Upper lobe of right lung (tissue), 1 donor: ENCODE measurements around the gene TOMM7. TPM values are rescaled to one million over a fixed set of nuclear protein-coding genes. Genes with fewer than 3 reads are reported as not detected.
A peak's percentile ranks its signal among the peaks of the same experiment; 100 is the strongest.

Experiments
- ATAC-seq: fragments of 200-7000 bp; cut with Tn5 transposase; one replicate; pipeline ENCODE4 v1.9.1; 2020; ENCODE audit warnings: mild to moderate bottlenecking, moderate library complexity
- DNase-seq: peaks from one replicate; pipeline ENCODE4 v3.0.0-alpha.2; 2020
- H3K27ac ChIP-seq: fragments of 200-600 bp; one replicate; pipeline ENCODE4 v1.8.0; 2022
- H3K27me3 ChIP-seq: fragments of 200-600 bp; one replicate; pipeline ENCODE4 v1.8.0; 2022; ENCODE audit warnings: mild to moderate bottlenecking
- H3K36me3 ChIP-seq: fragments of 200-600 bp; one replicate; pipeline ENCODE4 v1.8.0; 2022
- H3K4me1 ChIP-seq: fragments of 200-600 bp; one replicate; pipeline ENCODE4 v1.8.0; 2022
- H3K4me3 ChIP-seq: fragments of 200-600 bp; one replicate; pipeline ENCODE4 v1.8.0; 2022; ENCODE audit warnings: mild to moderate bottlenecking
- H3K9me3 ChIP-seq: fragments of 200-600 bp; one replicate; pipeline ENCODE4 v1.8.0; 2022
- CTCF ChIP-seq: fragments of 200-600 bp; IDR thresholded peaks from one replicate; pipeline ENCODE4 v1.8.0; 2022; ENCODE audit warnings: antibody characterized with exemption
- intact Hi-C: fragments of 100-400 bp; cut with DNase I; formaldehyde crosslinking; loops from one replicate; pipeline ENCODE4 v1.11.0; 2022
- total RNA-seq: library from RNA; stranded (reverse); fragmentation: NEBNext Ultra II Directional; extraction: Animal tissue kit (Norgen Biotek cat#: 25700); gene quantifications from one replicate; pipeline ENCODE4 v1.2.1, GENCODE V29; 2021
- donor health status: DM: no; HTN: yes; CAD: no; lungs with severe emphysema.

TOMM7 gene
- total RNA-seq, 1 donor from 2014 or later, result 361 TPM

DNA sequence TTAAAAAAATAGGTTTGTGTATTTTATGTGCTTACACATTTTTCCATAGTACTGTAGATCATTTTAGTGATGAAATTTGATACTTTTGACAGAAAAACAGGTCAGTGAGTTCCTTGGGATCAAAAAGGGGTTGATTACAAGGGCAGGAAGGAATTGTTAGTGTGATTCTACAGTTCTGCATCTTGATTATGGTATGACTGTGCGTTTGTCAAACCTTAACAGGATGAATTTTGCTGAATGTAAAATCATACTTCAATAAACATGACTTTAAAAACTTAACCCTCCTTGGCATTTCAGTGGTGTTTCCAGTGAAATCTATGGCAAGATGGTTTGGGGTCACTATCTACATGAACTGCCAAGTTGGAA, 35.6 kb upstream of the TOMM7 start:
- Histone ChIP-seq H3K9me3 (no peaks in the 10 kb centered on the region), H3K27me3 (no peaks in the 10 kb centered on the region), H3K36me3 (peaks cover 13% of the 10 kb centered on the region), H3K27ac (no peak overlapping the region), H3K4me3 (no peak overlapping the region), H3K4me1 (peaks cover 32% of the 10 kb centered on the region)
- no peak for TF ChIP-seq CTCF
- DNase-seq (no peak), ATAC-seq (no peak)
- intact Hi-C loops, result no loop called here

DNA sequence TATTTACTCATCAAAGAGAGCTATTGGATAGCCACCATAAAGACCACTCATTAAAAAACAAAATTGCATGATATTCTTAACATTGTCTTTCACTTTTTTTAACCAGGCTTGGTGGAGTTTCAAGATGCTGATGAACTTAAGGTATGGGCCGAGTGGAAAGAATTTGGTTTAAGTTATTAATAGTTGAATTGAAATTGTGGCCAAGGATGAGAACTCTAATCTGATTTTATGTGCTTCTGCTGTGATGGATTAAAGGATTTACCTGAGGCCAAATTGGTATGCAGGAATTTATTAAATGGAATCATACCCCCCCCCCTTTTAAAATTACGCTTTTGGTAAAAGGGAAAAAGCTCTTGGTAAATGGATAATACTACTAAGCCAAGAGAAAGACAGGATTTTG, 33.8 kb upstream of the TOMM7 start:
- Histone ChIP-seq H3K4me3 (no peak overlapping the region), H3K27ac (no peak overlapping the region), H3K9me3 (no peaks in the 10 kb centered on the region), H3K36me3 (peaks cover 13% of the 10 kb centered on the region), H3K4me1 (peaks cover 32% of the 10 kb centered on the region), H3K27me3 (no peaks in the 10 kb centered on the region)
- ATAC-seq (no peak), DNase-seq (no peak)
- no peak for TF ChIP-seq CTCF
- intact Hi-C loops, result no loop called here

DNA sequence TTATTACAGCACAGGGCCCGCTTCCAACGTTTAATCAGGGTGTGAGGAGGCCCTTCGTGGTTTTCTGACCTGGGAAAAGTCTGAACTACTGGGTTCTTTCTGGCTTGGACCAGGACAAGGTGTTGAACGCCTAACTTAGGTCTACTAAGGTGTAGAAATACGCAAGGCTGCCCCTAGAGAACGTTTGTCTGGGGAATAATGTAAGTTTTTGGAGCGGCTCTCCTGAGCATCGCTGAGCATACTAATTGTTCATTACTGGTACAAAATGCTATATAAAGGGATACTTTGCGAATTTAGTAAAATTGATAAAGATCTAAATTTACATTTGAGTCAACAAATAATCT, 32.4 kb upstream of the TOMM7 start:
- peaks cover 13% of the 10 kb centered on the region for H3K36me3 ChIP-seq
- no peaks in the 10 kb centered on the region for H3K27me3 ChIP-seq
- TF ChIP-seq CTCF, result no peak
- peaks cover 32% of the 10 kb centered on the region for H3K4me1 ChIP-seq
- peak overlapping the region; percentile 93 for H3K27ac ChIP-seq
- H3K4me3 ChIP-seq, result peak overlapping the region; percentile 92
- DNase-seq (no peak), ATAC-seq (no peak)
- no peaks in the 10 kb centered on the region for H3K9me3 ChIP-seq
- intact Hi-C loops, result no loop called here

DNA sequence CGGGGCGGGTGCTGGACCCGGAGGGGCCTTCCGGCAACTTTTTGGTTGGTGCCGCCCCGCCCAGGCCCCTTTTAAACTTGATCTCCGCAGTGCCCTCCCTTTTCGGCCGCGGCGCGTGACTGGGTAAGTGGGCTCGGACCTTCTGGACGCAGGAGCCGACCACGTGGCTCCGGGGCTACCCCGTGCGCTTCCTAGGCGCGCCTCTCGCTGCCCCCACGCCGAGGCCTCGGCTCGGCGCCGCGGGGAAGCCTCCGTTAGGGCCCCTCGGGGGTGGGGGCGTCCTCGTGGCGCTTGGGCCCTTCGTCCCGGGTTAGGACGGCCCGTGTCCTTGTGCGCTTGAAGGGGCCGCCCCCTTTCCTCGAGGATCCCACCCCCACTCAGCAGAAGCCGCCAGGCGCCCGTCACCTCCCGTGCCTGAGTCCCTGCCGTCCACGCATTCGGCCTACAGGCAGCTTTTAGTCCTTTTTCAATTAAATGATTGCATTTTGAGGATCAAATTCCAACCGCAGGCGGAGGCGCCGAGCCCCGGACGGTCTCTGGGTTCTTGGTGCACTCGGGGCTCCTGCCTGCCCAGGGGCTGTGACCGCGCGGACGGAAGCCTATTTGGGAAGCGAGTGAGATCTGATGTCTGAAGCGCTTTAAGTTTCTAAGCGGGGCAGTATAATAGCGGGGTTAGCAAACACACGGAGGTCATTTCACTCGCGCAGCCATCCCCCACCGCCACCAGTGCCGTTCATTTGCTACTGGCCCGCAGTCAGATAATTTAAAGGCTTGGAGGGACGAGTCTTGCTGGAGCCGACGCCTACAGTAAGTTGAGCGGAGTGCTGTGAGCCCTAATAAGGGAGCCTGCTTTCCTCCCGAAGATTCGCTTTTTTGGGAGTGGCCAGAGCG, 31.8 kb upstream of the TOMM7 start:
- Histone ChIP-seq H3K27me3 (no peaks in the 10 kb centered on the region), H3K9me3 (no peaks in the 10 kb centered on the region), H3K27ac (peak overlapping the region; percentile 93), H3K36me3 (peaks cover 13% of the 10 kb centered on the region), H3K4me1 (peaks cover 26% of the 10 kb centered on the region), H3K4me3 (peak overlapping the region; percentile 92)
- intact Hi-C loops, result no loop called here
- TF ChIP-seq CTCF, result peak; percentile 80
- DNase-seq (peak; percentile 95), ATAC-seq (peak; percentile 95)

DNA sequence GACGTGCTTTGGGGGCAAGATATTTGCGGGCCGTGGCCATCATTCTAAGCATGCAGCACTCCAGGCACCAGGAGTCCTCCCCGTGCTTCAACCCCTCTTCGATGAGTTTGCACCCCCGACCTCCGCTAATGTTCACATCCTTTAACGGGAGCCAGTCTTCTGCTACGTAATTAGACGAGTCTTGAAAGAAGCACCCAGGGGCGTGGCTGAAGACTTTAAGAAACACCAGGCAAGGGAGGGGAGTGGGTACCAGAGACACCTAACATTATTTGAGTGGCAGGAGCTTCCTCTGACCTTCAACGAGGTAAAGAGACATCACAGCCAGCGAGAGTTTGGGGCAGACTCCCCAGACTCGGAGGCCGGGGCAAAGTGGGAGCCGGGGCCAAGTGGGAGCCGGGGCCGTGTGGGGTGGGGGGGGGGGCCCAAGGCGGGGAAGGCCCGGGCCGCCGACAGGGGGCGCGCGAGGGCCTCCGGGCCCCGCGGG, 31.1 kb upstream of the TOMM7 start:
- H3K36me3 ChIP-seq, result peaks cover 13% of the 10 kb centered on the region
- peak overlapping the region; percentile 92 for H3K4me3 ChIP-seq
- TF ChIP-seq CTCF, result no peak
- ATAC-seq (peak; percentile 16), DNase-seq (peak; percentile 63)
- intact Hi-C loops, result no loop called here
- H3K9me3 ChIP-seq, result no peaks in the 10 kb centered on the region
- peaks cover 19% of the 10 kb centered on the region for H3K4me1 ChIP-seq
- peak overlapping the region; percentile 93 for H3K27ac ChIP-seq
- no peaks in the 10 kb centered on the region for H3K27me3 ChIP-seq
